GM12874 (cell line): ENCODE data around the gene SPAG16.

Experiments used
- TF ChIP-seq, protein P1 (sequence below): IDR thresholded peaks from 2 replicates; pipeline ENCODE4 v1.5.1; 2011; ENCODE audit warnings: low read depth, mild to moderate bottlenecking, control low read depth, low read length, moderate library complexity; ENCODE audit not compliant: insufficient read depth

Gene SPAG16

DNA sequence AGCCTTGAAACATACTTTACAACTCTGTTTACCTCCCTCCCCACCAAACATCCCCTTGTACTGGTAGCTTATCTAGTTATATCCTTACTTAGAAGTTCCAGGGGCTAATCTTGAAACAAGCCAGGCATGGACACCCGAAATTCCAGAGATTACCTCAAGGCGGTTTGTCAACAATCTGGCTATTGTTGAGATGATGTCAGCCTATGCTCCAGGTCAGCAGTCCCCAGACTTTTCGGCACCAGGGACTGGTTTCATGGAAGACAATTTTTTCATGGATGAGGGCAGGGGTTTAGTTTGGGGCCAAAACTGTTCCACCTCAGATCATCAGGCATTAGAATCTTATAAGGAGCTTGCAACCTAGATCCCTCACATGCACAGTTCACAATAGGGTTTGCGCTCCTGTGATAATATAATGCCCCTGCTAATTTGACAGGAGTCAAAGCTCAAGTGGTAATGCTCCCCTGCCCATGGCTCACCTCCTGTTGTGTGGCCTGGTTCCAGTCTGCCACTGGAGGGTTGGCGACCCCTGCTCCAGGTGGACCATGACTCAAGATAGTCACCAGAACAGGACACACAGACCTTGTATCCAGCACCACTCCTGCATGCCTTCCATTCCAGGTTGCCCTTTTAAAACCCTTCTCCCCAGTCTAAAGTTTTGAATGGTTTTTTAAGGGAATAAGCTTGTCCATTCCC lies 171.2 kb downstream of the SPAG16 start:
- TF ChIP-seq, protein P1, sequence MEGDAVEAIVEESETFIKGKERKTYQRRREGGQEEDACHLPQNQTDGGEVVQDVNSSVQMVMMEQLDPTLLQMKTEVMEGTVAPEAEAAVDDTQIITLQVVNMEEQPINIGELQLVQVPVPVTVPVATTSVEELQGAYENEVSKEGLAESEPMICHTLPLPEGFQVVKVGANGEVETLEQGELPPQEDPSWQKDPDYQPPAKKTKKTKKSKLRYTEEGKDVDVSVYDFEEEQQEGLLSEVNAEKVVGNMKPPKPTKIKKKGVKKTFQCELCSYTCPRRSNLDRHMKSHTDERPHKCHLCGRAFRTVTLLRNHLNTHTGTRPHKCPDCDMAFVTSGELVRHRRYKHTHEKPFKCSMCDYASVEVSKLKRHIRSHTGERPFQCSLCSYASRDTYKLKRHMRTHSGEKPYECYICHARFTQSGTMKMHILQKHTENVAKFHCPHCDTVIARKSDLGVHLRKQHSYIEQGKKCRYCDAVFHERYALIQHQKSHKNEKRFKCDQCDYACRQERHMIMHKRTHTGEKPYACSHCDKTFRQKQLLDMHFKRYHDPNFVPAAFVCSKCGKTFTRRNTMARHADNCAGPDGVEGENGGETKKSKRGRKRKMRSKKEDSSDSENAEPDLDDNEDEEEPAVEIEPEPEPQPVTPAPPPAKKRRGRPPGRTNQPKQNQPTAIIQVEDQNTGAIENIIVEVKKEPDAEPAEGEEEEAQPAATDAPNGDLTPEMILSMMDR: no peak

DNA sequence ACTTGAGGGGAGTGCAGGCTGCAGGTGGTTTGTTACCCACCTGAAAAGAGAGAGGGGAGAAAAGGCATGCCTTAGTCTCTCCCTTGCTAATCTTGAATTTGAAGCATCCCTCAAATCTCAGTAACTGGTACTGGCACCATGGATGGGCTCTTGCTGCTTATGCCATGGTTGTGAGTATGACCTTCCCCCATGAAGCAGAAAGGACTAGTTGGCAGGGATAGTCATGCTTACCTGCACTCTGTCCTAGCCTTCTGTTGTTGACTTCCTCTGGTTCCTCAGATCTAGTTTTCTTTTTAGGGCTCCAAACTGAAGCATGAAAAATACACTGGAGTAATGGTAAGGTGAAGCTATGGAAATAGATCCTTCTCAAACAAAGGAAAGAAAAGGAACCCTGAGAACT lies 191.2 kb downstream of the SPAG16 start:
- TF ChIP-seq, protein P1: no peak

DNA sequence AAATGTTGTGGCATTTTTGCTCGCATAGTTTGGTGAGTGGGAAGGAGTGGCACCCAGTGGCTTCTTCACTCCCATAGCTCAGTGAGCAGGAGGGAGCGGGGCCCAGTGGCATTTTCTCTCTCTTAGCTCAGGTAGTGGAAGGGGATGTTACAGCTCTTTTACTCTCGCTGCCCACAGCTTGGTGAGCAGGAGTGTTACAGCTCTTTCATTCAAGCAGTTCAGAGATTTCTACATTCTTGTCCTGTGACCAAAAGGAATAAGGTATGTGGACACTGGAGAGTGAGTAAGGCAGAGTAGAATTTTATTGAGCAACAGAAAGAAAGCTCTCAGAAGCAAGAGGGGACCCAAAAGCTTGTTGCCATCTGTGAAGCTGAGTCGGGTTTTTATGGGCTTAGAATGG lies 192.4 kb downstream of the SPAG16 start:
- TF ChIP-seq, protein P1: no peak

DNA sequence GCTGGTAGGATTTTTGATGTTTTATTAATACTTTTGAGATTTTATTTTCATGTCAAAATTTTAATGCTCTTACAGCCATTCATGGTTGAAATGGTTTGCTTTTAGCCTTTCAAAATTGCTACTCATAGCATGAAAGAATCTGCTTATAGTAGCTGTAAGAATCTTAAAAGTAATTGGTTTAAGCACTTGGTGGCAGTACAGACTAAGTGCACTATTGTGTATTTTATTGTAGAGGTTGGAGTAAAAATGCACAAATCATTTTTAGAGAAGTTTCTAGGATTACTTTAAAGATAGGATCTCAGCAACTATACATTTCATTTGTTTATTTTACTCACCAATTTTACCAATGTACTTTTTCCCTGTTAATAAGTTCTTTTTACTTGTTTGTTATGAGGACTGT lies 205.8 kb downstream of the SPAG16 start:
- TF ChIP-seq, protein P1: no peak

DNA sequence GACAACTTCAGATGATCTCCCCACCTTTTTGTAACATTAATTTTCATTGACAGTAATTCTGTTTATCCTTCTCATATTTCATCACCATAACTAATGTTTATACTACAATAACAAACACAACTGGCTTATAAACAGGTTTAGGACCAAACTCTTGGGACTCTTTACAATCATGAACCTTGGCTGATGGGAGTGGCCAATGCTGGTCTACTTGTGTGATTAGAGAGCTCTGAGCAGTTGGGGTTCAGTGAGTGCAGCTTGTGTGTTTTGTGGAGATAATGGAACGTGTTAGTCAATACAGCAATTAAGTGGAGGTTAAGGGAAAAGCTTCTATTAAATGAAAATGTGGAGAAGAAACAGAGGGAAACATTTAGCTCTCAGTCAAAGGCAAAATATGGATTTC lies 207.1 kb downstream of the SPAG16 start:
- TF ChIP-seq, protein P1: no peak

DNA sequence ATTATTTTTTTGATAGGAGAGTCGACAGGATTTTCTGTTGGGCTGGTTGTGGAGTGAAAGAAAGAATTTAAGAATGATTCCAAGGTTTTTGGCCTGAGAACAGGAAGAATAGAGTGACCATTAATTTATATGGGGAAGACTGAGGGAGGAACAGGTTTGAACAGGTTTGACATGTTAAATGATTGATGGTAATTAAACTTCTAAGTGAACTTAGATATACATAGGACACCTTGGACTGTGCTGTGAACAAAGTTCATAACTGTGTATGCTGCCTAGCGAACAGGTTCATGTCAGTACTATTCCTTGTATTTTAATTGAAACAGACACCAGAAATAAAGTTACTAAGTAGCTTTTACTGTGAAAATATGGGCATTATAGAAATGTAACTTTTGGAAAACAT lies 212.0 kb downstream of the SPAG16 start:
- TF ChIP-seq, protein P1: no peak

DNA sequence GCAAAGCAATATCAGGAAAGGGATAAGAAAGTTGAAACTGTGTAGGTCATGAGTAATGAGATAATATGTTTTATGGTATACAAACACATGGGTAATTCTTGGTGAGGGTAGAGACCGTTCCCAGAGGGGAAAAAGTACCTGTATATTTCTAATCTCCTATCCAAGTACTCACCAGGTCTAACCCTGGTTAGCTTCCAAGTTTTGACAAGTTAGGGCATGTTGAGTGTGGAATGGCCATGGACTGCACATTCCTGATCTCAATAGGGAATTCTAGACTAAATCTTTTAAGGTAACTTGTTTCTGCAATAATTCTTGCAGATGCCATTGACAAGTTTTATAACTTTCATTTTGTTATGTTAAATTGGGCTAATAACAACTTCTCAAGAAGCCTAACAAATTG lies 216.6 kb downstream of the SPAG16 start:
- TF ChIP-seq, protein P1: no peak
